GM23338 (cell line): ENCODE data around the gene GRM4. TPM values are rescaled to one million over a fixed set of nuclear protein-coding genes. Genes with fewer than 3 reads are reported as not detected.

Experiments used
- ATAC-seq: fragments of 200-7000 bp; cut with Tn5 transposase; 3 replicates; pipeline ENCODE4 v1.9.1; 2020
- DNase-seq: peaks from one replicate; pipeline ENCODE4 v3.0.0-alpha.2; 2015; ENCODE audit warnings: low spot score
- H2AFZ ChIP-seq: fragments of 200-600 bp; sonication (generic); 2 replicates; pipeline ENCODE4 v1.8.0; 2016; ENCODE audit warnings: antibody characterized with exemption, mild to moderate bottlenecking, moderate library complexity
- H3F3A ChIP-seq: fragments of 200-600 bp; sonication (generic); replicated peaks from 2 replicates; pipeline ENCODE4 v1.8.0; 2017; ENCODE audit warnings: antibody characterized with exemption, mixed run types, low read depth
- H3K27ac ChIP-seq: fragments of 200-600 bp; sonication (generic); 2 replicates; pipeline ENCODE4 v1.6.1; 2016; ENCODE audit warnings: low read depth
- H3K27me3 ChIP-seq: fragments of 200-600 bp; sonication (generic); 2 replicates; pipeline ENCODE4 v1.8.0; 2016; ENCODE audit warnings: mild to moderate bottlenecking, mixed run types, moderate library complexity; ENCODE audit not compliant: insufficient read depth
- H3K36me3 ChIP-seq: fragments of 200-600 bp; sonication (generic); 2 replicates; pipeline ENCODE4 v1.8.0; 2016; ENCODE audit warnings: mild to moderate bottlenecking; ENCODE audit not compliant: insufficient read depth
- H3K4me1 ChIP-seq: fragments of 200-600 bp; sonication (generic); 2 replicates; pipeline ENCODE4 v1.8.0; 2016; ENCODE audit warnings: mild to moderate bottlenecking, moderate library complexity; ENCODE audit not compliant: insufficient read depth
- H3K4me2 ChIP-seq: fragments of 200-600 bp; sonication (generic); 2 replicates; pipeline ENCODE4 v1.7.1; 2017; ENCODE audit warnings: mixed run types
- H3K4me3 ChIP-seq: fragments of 200-600 bp; sonication (generic); 2 replicates; pipeline ENCODE4 v1.6.1; 2016; ENCODE audit warnings: mixed run types
- H3K79me2 ChIP-seq: fragments of 200-600 bp; sonication (generic); replicated peaks from 2 replicates; pipeline ENCODE4 v1.8.0; 2017; ENCODE audit warnings: mild to moderate bottlenecking; ENCODE audit not compliant: insufficient read depth
- H3K9me2 ChIP-seq: fragments of 200-600 bp; sonication (generic); 2 replicates; pipeline ENCODE4 v1.8.0; 2017; ENCODE audit not compliant: insufficient read depth
- H4K20me1 ChIP-seq: fragments of 200-600 bp; sonication (generic); replicated peaks from 2 replicates; pipeline ENCODE4 v1.8.0; 2017; ENCODE audit warnings: mild to moderate bottlenecking; ENCODE audit not compliant: insufficient read depth
- H3K27ac Mint-ChIP-seq: 2 replicates; pipeline ENCODE4 v1.8.0; 2020; ENCODE audit warnings: inconsistent platforms, mild to moderate bottlenecking, moderate library complexity, mixed read lengths
- H3K27me3 Mint-ChIP-seq: 3 replicates; pipeline ENCODE4 v1.8.0; 2022; ENCODE audit warnings: low read depth, mild to moderate bottlenecking, moderate library complexity, mixed read lengths, inconsistent platforms; ENCODE audit not compliant: insufficient read depth, poor library complexity
- H3K36me3 Mint-ChIP-seq: 3 replicates; pipeline ENCODE4 v1.8.0; 2021; ENCODE audit warnings: low read depth, mild to moderate bottlenecking, inconsistent platforms, moderate library complexity, mixed read lengths
- H3K4me1 Mint-ChIP-seq: 3 replicates; pipeline ENCODE4 v1.8.0; 2020; ENCODE audit warnings: mild to moderate bottlenecking, inconsistent platforms, mixed read lengths
- H3K4me3 Mint-ChIP-seq: 3 replicates; pipeline ENCODE4 v1.8.0; 2021; ENCODE audit warnings: moderate library complexity, mild to moderate bottlenecking, inconsistent platforms, mixed read lengths
- H3K9me3 Mint-ChIP-seq: 3 replicates; pipeline ENCODE4 v1.8.0; 2020; ENCODE audit warnings: moderate library complexity, mild to moderate bottlenecking, inconsistent platforms, mixed read lengths
- CREB1 ChIP-seq: fragments of 250-450 bp; sonication (Bioruptor Pico); IDR thresholded peaks from 2 replicates; pipeline ENCODE4 v1.5.0; 2020; ENCODE audit warnings: low read depth, mild to moderate bottlenecking, moderate library complexity
- CTCF ChIP-seq, 2 experiments: fragments of 200-600 bp in 1 of 2; sonication (generic) in 1 of 2; conservative IDR thresholded peaks; 2 replicates each; pipeline versions ENCODE4 v1.5.1 to v1.6.1; 2016 to 2017; ENCODE audit warnings: antibody characterized with exemption in 2 of 2, low read depth in 2 of 2, mild to moderate bottlenecking in 2 of 2, moderate library complexity in 1 of 2
- ETS1 ChIP-seq: IDR thresholded peaks from 2 replicates; pipeline ENCODE4 v1.6.1; 2016; ENCODE audit warnings: antibody characterized with exemption
- EZH2 ChIP-seq: fragments of 200-600 bp; sonication (generic); IDR thresholded peaks from one replicate; pipeline ENCODE4 v1.8.0; 2017; ENCODE audit warnings: antibody characterized with exemption, mild to moderate bottlenecking, low read depth; ENCODE audit not compliant: unreplicated experiment
- EZH2phosphoT487 ChIP-seq: fragments of 200-600 bp; sonication (generic); IDR thresholded peaks from one replicate; pipeline ENCODE4 v1.8.1; 2018; ENCODE audit warnings: antibody characterized with exemption; ENCODE audit not compliant: unreplicated experiment
- JUNB ChIP-seq: IDR thresholded peaks from one replicate; pipeline ENCODE4 v1.6.1; 2016; ENCODE audit warnings: antibody characterized with exemption; ENCODE audit not compliant: unreplicated experiment
- NANOG ChIP-seq: IDR thresholded peaks from 2 replicates; pipeline ENCODE4 v1.6.1; 2016; ENCODE audit warnings: antibody characterized with exemption, borderline replicate concordance
- POLR2AphosphoS5 ChIP-seq: IDR thresholded peaks from 2 replicates; pipeline ENCODE4 v1.6.1; 2016; ENCODE audit warnings: antibody characterized with exemption, low read depth
- REST ChIP-seq: IDR thresholded peaks from one replicate; pipeline ENCODE4 v1.6.1; 2018; ENCODE audit warnings: antibody characterized with exemption; ENCODE audit not compliant: unreplicated experiment
- STAT1 ChIP-seq: IDR thresholded peaks from one replicate; pipeline ENCODE4 v1.6.1; 2016; ENCODE audit warnings: antibody characterized with exemption; ENCODE audit not compliant: unreplicated experiment
- ZNF114 ChIP-seq: fragments of 250-450 bp; sonication (Bioruptor Pico); IDR thresholded peaks from 2 replicates; pipeline ENCODE4 v1.5.0; 2020; ENCODE audit warnings: mild to moderate bottlenecking, moderate library complexity
- ZNF331 ChIP-seq: fragments of 250-450 bp; sonication (Bioruptor Pico); IDR thresholded peaks from 2 replicates; pipeline ENCODE4 v1.5.0; 2020; ENCODE audit warnings: low read depth, mild to moderate bottlenecking, moderate library complexity
- ZNF462 ChIP-seq: fragments of 250-450 bp; sonication (Bioruptor Pico); IDR thresholded peaks from 2 replicates; pipeline ENCODE4 v1.5.0; 2020; ENCODE audit warnings: mild to moderate bottlenecking, moderate library complexity
- polyA plus RNA-seq: library from polyadenylated mRNA; unstranded; fragments of >200 nt; fragmentation: Nextera tagmentation; extraction: Ambion mirVana; gene quantifications from 2 replicates; pipeline ENCODE4 v1.2.1, GENCODE V29; 2016
- total RNA-seq: library from RNA; depleted of rRNA; stranded (reverse); fragments of >200 nt; shearing (Covaris generic); gene quantifications from 2 replicates; pipeline ENCODE4 v1.2.3, GENCODE V29; 2014

GRM4 gene
- total and polyA plus RNA-seq, 2 experiments from 2014 or later: 7.0 to 30.6 TPM

- H3K9me3 Mint-ChIP-seq: no peaks in the 10 kb centered on the region
- Histone ChIP-seq H3K4me3 (no peak overlapping the region), H2AFZ (no peak overlapping the region), H3K9me2 (no peaks in the 10 kb centered on the region), H3K4me1 (no peaks in the 10 kb centered on the region), H3K4me2 (no peak overlapping the region), H3K27me3 (no peaks in the 10 kb centered on the region), H3K36me3 (no peaks in the 10 kb centered on the region), H3K79me2 (no peaks in the 10 kb centered on the region), H3K27ac (no peak overlapping the region), H4K20me1 (peaks cover 6% of the 10 kb centered on the region), H3F3A (no peaks in the 10 kb centered on the region)
- H3K4me1 Mint-ChIP-seq: peaks cover 16% of the 10 kb centered on the region
- peaks cover 12% of the 10 kb centered on the region for H3K27me3 Mint-ChIP-seq
- no peak overlapping the region for H3K4me3 Mint-ChIP-seq
- no peaks in the 10 kb centered on the region; the same call in 2 of the 3 replicates for H3K36me3 Mint-ChIP-seq
- H3K27ac Mint-ChIP-seq: no peak overlapping the region
- TF ChIP-seq EZH2phosphoT487 (no peak), EZH2 (no peak), JUNB (no peak), NANOG (no peak), ETS1 (no peak), REST (no peak), ZNF331 (CRISPR knock-in tag) (no peak), CREB1 (CRISPR knock-in tag) (no peak), ZNF114 (CRISPR knock-in tag) (no peak), CTCF (conservative IDR thresholded peaks at IDR 0.05; ENCODE audit: low read depth in 2 of 2) (no peak), STAT1 (no peak), ZNF462 (CRISPR knock-in tag) (no peak), POLR2AphosphoS5 (no peak)
- ATAC-seq: no peak
- DNase-seq: no peak
These were observed 41.3 kb downstream of the GRM4 start for GRCh38 chr6:34104628-34105027.
